ENCODE results near the gene MOSPD3. TPM values are rescaled to one million over a fixed set of nuclear protein-coding genes. Genes with fewer than 3 reads are reported as not detected.

MOSPD3 gene
- total RNA-seq, 1 donor from 2014 or later: 37.1 TPM

DNA sequence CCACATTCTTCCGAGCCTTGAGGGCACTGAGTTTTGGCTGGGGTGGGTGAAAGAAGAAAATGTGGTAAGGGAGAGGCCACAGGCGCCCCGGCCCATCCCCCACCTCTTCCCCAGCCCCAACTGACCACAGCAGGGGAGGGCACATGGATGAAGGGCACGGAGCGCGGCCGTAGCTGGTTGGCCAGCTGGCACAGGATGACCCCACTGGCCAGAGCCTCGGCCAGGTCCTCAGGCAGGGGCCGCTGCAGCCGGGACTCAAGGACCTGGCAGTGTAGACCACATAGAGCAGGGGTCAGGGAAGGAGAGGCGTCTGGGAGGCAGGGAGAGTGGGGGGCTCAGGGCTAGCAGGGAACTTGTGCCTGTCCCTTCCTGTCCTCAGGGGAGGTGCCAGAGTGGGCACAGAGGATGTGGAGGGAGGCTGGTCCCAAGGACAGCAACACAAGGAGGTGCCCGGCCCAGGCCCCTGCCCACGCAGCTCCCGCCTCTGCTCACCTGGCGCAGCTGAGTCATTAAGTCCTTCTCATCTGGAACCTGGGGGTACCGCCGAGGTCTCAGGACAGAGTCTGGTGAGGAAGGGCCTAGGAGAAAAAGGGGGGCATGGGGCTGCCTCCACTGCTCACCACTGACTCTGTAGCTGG lies 36.5 kb upstream of the MOSPD3 start:
- H3K4me1 Mint-ChIP-seq (ENCODE audit: low read depth, unreplicated experiment): peaks cover 2% of the 10 kb centered on the region
- peaks cover 14% of the 10 kb centered on the region for H3K27me3 Mint-ChIP-seq (ENCODE audit: unreplicated experiment)
- no peaks in the 10 kb centered on the region for H3K9me3 Mint-ChIP-seq (ENCODE audit: unreplicated experiment)
- no peak overlapping the region for H3K27ac Mint-ChIP-seq (ENCODE audit: unreplicated experiment)
- no peaks in the 10 kb centered on the region for H3K36me3 Mint-ChIP-seq (ENCODE audit: unreplicated experiment)
- TF ChIP-seq, protein P1, sequence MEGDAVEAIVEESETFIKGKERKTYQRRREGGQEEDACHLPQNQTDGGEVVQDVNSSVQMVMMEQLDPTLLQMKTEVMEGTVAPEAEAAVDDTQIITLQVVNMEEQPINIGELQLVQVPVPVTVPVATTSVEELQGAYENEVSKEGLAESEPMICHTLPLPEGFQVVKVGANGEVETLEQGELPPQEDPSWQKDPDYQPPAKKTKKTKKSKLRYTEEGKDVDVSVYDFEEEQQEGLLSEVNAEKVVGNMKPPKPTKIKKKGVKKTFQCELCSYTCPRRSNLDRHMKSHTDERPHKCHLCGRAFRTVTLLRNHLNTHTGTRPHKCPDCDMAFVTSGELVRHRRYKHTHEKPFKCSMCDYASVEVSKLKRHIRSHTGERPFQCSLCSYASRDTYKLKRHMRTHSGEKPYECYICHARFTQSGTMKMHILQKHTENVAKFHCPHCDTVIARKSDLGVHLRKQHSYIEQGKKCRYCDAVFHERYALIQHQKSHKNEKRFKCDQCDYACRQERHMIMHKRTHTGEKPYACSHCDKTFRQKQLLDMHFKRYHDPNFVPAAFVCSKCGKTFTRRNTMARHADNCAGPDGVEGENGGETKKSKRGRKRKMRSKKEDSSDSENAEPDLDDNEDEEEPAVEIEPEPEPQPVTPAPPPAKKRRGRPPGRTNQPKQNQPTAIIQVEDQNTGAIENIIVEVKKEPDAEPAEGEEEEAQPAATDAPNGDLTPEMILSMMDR (IDR thresholded peaks at IDR 0.05; ENCODE audit: partially characterized antibody, unreplicated experiment): no peak
- no peak overlapping the region for H3K4me3 Mint-ChIP-seq (ENCODE audit: unreplicated experiment)
- no peak for DNase-seq

DNA sequence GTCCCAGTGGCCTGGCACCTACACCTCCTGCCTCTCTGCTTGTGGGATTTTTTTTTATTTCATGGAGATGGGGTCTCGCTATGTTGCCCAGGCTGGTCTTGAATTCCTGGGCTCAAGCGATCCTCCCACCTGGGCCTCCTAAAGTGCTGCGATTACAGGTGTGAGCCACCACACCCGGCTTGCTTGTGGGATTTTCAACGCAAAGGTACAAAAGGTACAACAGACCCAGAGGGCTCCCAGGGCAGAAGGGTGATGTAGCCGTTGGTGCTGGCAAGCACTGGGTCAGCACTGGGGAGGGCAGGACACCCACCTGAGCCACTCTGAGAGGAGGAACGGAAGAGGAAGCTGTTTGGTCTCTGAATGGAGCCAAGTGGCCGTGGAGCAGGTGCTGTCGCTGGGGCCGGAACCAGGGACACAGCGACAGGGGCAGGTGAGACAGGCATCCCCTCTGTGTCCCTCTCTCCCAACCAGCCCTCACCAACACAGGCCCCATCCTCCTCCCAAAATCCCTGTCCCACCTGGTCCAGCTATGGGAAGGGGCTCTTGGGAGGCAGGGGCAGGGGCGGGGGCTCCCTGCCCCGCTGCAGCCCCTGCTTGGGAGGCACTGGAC lies 35.9 kb upstream of the MOSPD3 start:
- Mint-ChIP-seq H3K27ac (ENCODE audit: unreplicated experiment) (no peak overlapping the region), H3K27me3 (ENCODE audit: unreplicated experiment) (peaks cover 12% of the 10 kb centered on the region), H3K9me3 (ENCODE audit: unreplicated experiment) (peaks cover 3% of the 10 kb centered on the region), H3K4me3 (ENCODE audit: unreplicated experiment) (no peak overlapping the region), H3K4me1 (ENCODE audit: low read depth, unreplicated experiment) (peaks cover 4% of the 10 kb centered on the region), H3K36me3 (ENCODE audit: unreplicated experiment) (no peaks in the 10 kb centered on the region)
- TF ChIP-seq, protein P1 (IDR thresholded peaks at IDR 0.05; ENCODE audit: partially characterized antibody, unreplicated experiment): no peak
- no peak for DNase-seq

DNA sequence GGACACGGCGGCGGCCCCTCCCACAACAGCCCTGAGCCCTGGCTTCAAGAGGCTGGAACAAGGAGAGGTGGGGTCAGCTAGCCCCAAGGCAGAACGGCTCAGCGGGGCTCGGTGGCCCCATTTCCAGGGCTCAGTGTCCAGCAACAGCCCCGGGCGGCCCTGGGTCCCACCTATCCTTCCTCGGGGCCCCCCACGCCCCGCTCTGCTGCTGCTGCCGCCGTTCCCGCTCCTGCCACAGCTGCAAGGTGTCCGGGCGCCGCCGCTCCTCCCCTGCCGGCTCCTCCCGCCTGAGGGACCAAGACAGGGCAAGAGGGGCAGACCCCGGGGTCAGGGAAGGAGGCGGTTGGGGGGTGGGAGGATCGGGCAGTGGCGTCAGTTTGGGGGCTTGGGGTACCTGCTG lies 35.2 kb upstream of the MOSPD3 start:
- TF ChIP-seq, protein P1 (IDR thresholded peaks at IDR 0.05; ENCODE audit: partially characterized antibody, unreplicated experiment): no peak
- H3K9me3 Mint-ChIP-seq (ENCODE audit: unreplicated experiment): peaks cover 3% of the 10 kb centered on the region

DNA sequence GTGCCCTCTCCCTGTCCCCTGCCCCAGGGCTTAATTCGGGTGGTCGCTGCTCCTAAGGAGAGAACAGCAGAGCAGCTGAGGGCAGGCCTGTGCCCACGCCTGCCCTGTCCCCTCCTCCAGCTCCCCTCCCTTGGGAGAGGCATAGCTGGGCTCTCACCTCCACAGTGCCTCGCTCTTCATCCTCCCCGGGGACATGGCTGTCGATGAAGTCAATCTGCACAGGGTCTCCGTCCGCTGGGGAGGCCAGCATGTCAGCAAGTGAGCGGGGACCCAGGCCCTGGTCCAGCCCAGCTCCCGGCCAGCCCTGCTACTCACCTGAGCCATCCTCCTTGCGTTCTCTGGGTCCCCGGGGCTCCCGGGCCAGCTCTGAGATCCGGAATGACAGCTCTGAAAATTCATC lies 34.8 kb upstream of the MOSPD3 start:
- Mint-ChIP-seq H3K4me1 (ENCODE audit: low read depth, unreplicated experiment) (peaks cover 4% of the 10 kb centered on the region), H3K27ac (ENCODE audit: unreplicated experiment) (no peak overlapping the region), H3K36me3 (ENCODE audit: unreplicated experiment) (no peaks in the 10 kb centered on the region), H3K4me3 (ENCODE audit: unreplicated experiment) (no peak overlapping the region), H3K9me3 (ENCODE audit: unreplicated experiment) (peaks cover 3% of the 10 kb centered on the region), H3K27me3 (ENCODE audit: unreplicated experiment) (peaks cover 6% of the 10 kb centered on the region)
- TF ChIP-seq, protein P1 (IDR thresholded peaks at IDR 0.05; ENCODE audit: partially characterized antibody, unreplicated experiment): no peak
- no peak for DNase-seq

More for the DNA sequence above, 35.2 kb upstream of the MOSPD3 start:
- Mint-ChIP-seq H3K27me3 (ENCODE audit: unreplicated experiment) (peaks cover 6% of the 10 kb centered on the region), H3K4me3 (ENCODE audit: unreplicated experiment) (no peak overlapping the region), H3K36me3 (ENCODE audit: unreplicated experiment) (no peaks in the 10 kb centered on the region), H3K27ac (ENCODE audit: unreplicated experiment) (no peak overlapping the region), H3K4me1 (ENCODE audit: low read depth, unreplicated experiment) (peaks cover 3% of the 10 kb centered on the region)
- no peak for DNase-seq
